Measurements from ENCODE around the gene GMIP.

GMIP gene

GRCh38 chr19:19619181-19619848 is 24.1 kb downstream of the GMIP start:
- no peak overlapping the region for H2AFZ ChIP-seq (ENCODE audit: low read depth, low read length)
- H3K27me3 ChIP-seq (ENCODE audit: control insufficient read depth in 1 of 2, insufficient read depth in 1 of 2, low read length in 2 of 2): no peaks in the 10 kb centered on the region
- no peak overlapping the region for H2AK5ac ChIP-seq (ENCODE audit: low read length, severe bottlenecking)
- no peak overlapping the region for H2BK5ac ChIP-seq (ENCODE audit: low read depth, low read length, poor library complexity, severe bottlenecking)
- no peak overlapping the region for H2BK12ac ChIP-seq (ENCODE audit: low read length in 2 of 2)
- H3K23ac ChIP-seq (ENCODE audit: low read length in 2 of 2): no peak overlapping the region
- no peak overlapping the region for H3K27ac ChIP-seq (ENCODE audit: low read length, poor library complexity, severe bottlenecking)
- peaks cover 1% of the 10 kb centered on the region for H3K79me1 ChIP-seq (replicated peaks; ENCODE audit: low read length, poor library complexity, severe bottlenecking)
- H3K4me1 ChIP-seq (ENCODE audit: control insufficient read depth, insufficient read depth, low read depth, low read length): peaks cover 10% of the 10 kb centered on the region
- no peak for DNase-seq
- H3K14ac ChIP-seq (ENCODE audit: low read length in 2 of 2): no peak overlapping the region
- H3K9me3 ChIP-seq (ENCODE audit: control insufficient read depth, low read length): no peaks in the 10 kb centered on the region
- H4K91ac ChIP-seq (ENCODE audit: low read length): no peak overlapping the region
- H2BK15ac ChIP-seq (ENCODE audit: low read depth, poor library complexity, severe bottlenecking): no peak overlapping the region
- H3K4me2 ChIP-seq (ENCODE audit: low read length, poor library complexity, severe bottlenecking): peak overlapping the region; percentile 82
- no peak overlapping the region for H3K4ac ChIP-seq (ENCODE audit: low read depth in 1 of 2, low read length in 2 of 2)
- no peak overlapping the region for H4K8ac ChIP-seq (ENCODE audit: low read length)
- H3K9ac ChIP-seq (ENCODE audit: low read length): peak overlapping the region; percentile 38
- H2BK120ac ChIP-seq (ENCODE audit: low read depth, low read length): no peak overlapping the region
- peak overlapping the region; percentile 4 to 81 for H3K4me3 ChIP-seq (ENCODE audit: insufficient read depth in 1 of 2, low read depth in 1 of 2, low read length in 2 of 2)
- H3K18ac ChIP-seq (ENCODE audit: low read depth in 1 of 2, low read length in 2 of 2): no peak overlapping the region
- peaks cover 0 to 9% of the 10 kb centered on the region in 2 experiments for H3K36me3 ChIP-seq (ENCODE audit: control insufficient read depth in 1 of 2, insufficient read depth in 2 of 2, low read depth in 1 of 2, low read length in 2 of 2)
- WGBS: 84% methylated on average over 18 of the region's 21 CpGs

GRCh38 chr19:19618219-19619051 is 25.0 kb downstream of the GMIP start, which contains the start of gene PBX4:
TSS of gene PBX4 (minus strand) at chr19:19618687. CDS start at chr19:19618629, 58 bp downstream.
- Histone ChIP-seq H2BK5ac (ENCODE audit: low read depth, low read length, poor library complexity, severe bottlenecking) (no peak within 1 kb of the TSS), H3K27ac (ENCODE audit: low read length, poor library complexity, severe bottlenecking) (no peak within 1 kb of the TSS), H4K8ac (ENCODE audit: low read length) (peak within 1 kb of the TSS; percentile 52), H3K23ac (ENCODE audit: low read length in 2 of 2) (peak within 1 kb of the TSS in 1 of 2 experiments; percentile 85), H3K4me3 (ENCODE audit: insufficient read depth in 1 of 2, low read depth in 1 of 2, low read length in 2 of 2) (peak within 1 kb of the TSS; percentile 55 to 81), H2BK12ac (ENCODE audit: low read length in 2 of 2) (peak within 1 kb of the TSS in 1 of 2 experiments; percentile 92), H2AK5ac (ENCODE audit: low read length, severe bottlenecking) (no peak within 1 kb of the TSS), H4K91ac (ENCODE audit: low read length) (no peak within 1 kb of the TSS), H2AFZ (ENCODE audit: low read depth, low read length) (peak within 1 kb of the TSS; percentile 87), H2BK120ac (ENCODE audit: low read depth, low read length) (no peak within 1 kb of the TSS), H3K4me2 (ENCODE audit: low read length, poor library complexity, severe bottlenecking) (peak within 1 kb of the TSS; percentile 82), H3K4me1 (ENCODE audit: control insufficient read depth, insufficient read depth, low read depth, low read length) (peaks cover 11% of the 10 kb centered on the region), H3K4ac (ENCODE audit: low read depth in 1 of 2, low read length in 2 of 2) (peak within 1 kb of the TSS in 1 of 2 experiments; percentile 54), H3K9me3 (ENCODE audit: control insufficient read depth, low read length) (no peaks in the 10 kb centered on the region), H2BK15ac (ENCODE audit: low read depth, poor library complexity, severe bottlenecking) (no peak within 1 kb of the TSS), H3K79me1 (replicated peaks; ENCODE audit: low read length, poor library complexity, severe bottlenecking) (peaks cover 1% of the 10 kb centered on the region), H3K18ac (ENCODE audit: low read depth in 1 of 2, low read length in 2 of 2) (peak within 1 kb of the TSS in 1 of 2 experiments; percentile 88), H3K27me3 (ENCODE audit: control insufficient read depth in 1 of 2, insufficient read depth in 1 of 2, low read length in 2 of 2) (no peaks in the 10 kb centered on the region), H3K36me3 (ENCODE audit: control insufficient read depth in 1 of 2, insufficient read depth in 2 of 2, low read depth in 1 of 2, low read length in 2 of 2) (peaks cover 0 to under 1% of the 10 kb centered on the region in 2 experiments), H3K14ac (ENCODE audit: low read length in 2 of 2) (peak within 1 kb of the TSS in 1 of 2 experiments; percentile 83), H3K9ac (ENCODE audit: low read length) (peak within 1 kb of the TSS; percentile 67)
- WGBS: 8% methylated on average over 77 of the region's 80 CpGs
- DNase-seq: peak; percentile 87

GRCh38 chr19:19615086-19615485 is 28.4 kb downstream of the GMIP start:
- WGBS: 86% methylated on average over 1 of the region's 3 CpGs
- Histone ChIP-seq H3K79me1 (replicated peaks; ENCODE audit: low read length, poor library complexity, severe bottlenecking) (peaks cover 1% of the 10 kb centered on the region), H2BK15ac (ENCODE audit: low read depth, poor library complexity, severe bottlenecking) (no peak overlapping the region), H2BK5ac (ENCODE audit: low read depth, low read length, poor library complexity, severe bottlenecking) (no peak overlapping the region), H3K36me3 (ENCODE audit: control insufficient read depth in 1 of 2, insufficient read depth in 2 of 2, low read depth in 1 of 2, low read length in 2 of 2) (no peaks in the 10 kb centered on the region), H3K4me3 (ENCODE audit: insufficient read depth in 1 of 2, low read depth in 1 of 2, low read length in 2 of 2) (no peak overlapping the region), H2BK120ac (ENCODE audit: low read depth, low read length) (no peak overlapping the region), H4K91ac (ENCODE audit: low read length) (no peak overlapping the region), H3K18ac (ENCODE audit: low read depth in 1 of 2, low read length in 2 of 2) (no peak overlapping the region), H3K4me1 (ENCODE audit: control insufficient read depth, insufficient read depth, low read depth, low read length) (peaks cover 12% of the 10 kb centered on the region), H2BK12ac (ENCODE audit: low read length in 2 of 2) (no peak overlapping the region), H3K9me3 (ENCODE audit: control insufficient read depth, low read length) (no peaks in the 10 kb centered on the region), H3K27ac (ENCODE audit: low read length, poor library complexity, severe bottlenecking) (no peak overlapping the region), H3K27me3 (ENCODE audit: control insufficient read depth in 1 of 2, insufficient read depth in 1 of 2, low read length in 2 of 2) (no peaks in the 10 kb centered on the region), H4K8ac (ENCODE audit: low read length) (no peak overlapping the region), H2AK5ac (ENCODE audit: low read length, severe bottlenecking) (no peak overlapping the region), H3K14ac (ENCODE audit: low read length in 2 of 2) (no peak overlapping the region), H3K23ac (ENCODE audit: low read length in 2 of 2) (no peak overlapping the region), H3K4me2 (ENCODE audit: low read length, poor library complexity, severe bottlenecking) (no peak overlapping the region), H3K9ac (ENCODE audit: low read length) (no peak overlapping the region), H3K4ac (ENCODE audit: low read depth in 1 of 2, low read length in 2 of 2) (no peak overlapping the region), H2AFZ (ENCODE audit: low read depth, low read length) (no peak overlapping the region)
- peak; percentile 25 for DNase-seq

GRCh38 chr19:19613506-19613905 is 30.0 kb downstream of the GMIP start:
- H3K4me3 ChIP-seq (ENCODE audit: insufficient read depth in 1 of 2, low read depth in 1 of 2, low read length in 2 of 2): no peak overlapping the region
- WGBS: 95% methylated on average over 4 of the region's 4 CpGs
- DNase-seq: no peak

More at GRCh38 chr19:19613506-19613905, 30.0 kb downstream of the GMIP start:
- Histone ChIP-seq H3K9ac (ENCODE audit: low read length) (no peak overlapping the region), H3K23ac (ENCODE audit: low read length in 2 of 2) (no peak overlapping the region), H4K91ac (ENCODE audit: low read length) (no peak overlapping the region), H2BK15ac (ENCODE audit: low read depth, poor library complexity, severe bottlenecking) (no peak overlapping the region), H3K4ac (ENCODE audit: low read depth in 1 of 2, low read length in 2 of 2) (no peak overlapping the region), H2AK5ac (ENCODE audit: low read length, severe bottlenecking) (no peak overlapping the region), H2BK12ac (ENCODE audit: low read length in 2 of 2) (no peak overlapping the region), H2BK120ac (ENCODE audit: low read depth, low read length) (no peak overlapping the region), H2BK5ac (ENCODE audit: low read depth, low read length, poor library complexity, severe bottlenecking) (peak overlapping the region; percentile 14), H3K18ac (ENCODE audit: low read depth in 1 of 2, low read length in 2 of 2) (no peak overlapping the region), H3K4me2 (ENCODE audit: low read length, poor library complexity, severe bottlenecking) (no peak overlapping the region), H3K4me1 (ENCODE audit: control insufficient read depth, insufficient read depth, low read depth, low read length) (peaks cover 8% of the 10 kb centered on the region), H2AFZ (ENCODE audit: low read depth, low read length) (no peak overlapping the region), H3K79me1 (replicated peaks; ENCODE audit: low read length, poor library complexity, severe bottlenecking) (peaks cover 1% of the 10 kb centered on the region), H3K27me3 (ENCODE audit: control insufficient read depth in 1 of 2, insufficient read depth in 1 of 2, low read length in 2 of 2) (no peaks in the 10 kb centered on the region), H3K9me3 (ENCODE audit: control insufficient read depth, low read length) (no peaks in the 10 kb centered on the region), H3K27ac (ENCODE audit: low read length, poor library complexity, severe bottlenecking) (no peak overlapping the region), H3K14ac (ENCODE audit: low read length in 2 of 2) (no peak overlapping the region), H3K36me3 (ENCODE audit: control insufficient read depth in 1 of 2, insufficient read depth in 2 of 2, low read depth in 1 of 2, low read length in 2 of 2) (no peaks in the 10 kb centered on the region), H4K8ac (ENCODE audit: low read length) (no peak overlapping the region)
